ENCODE measurements around the gene FOXK1.
"Not testable (repeated sequence)": the region's sequence is repeated elsewhere in the genome, so short reads cannot be mapped to it uniquely, and the experiment has no call there.

FOXK1 gene

DNA sequence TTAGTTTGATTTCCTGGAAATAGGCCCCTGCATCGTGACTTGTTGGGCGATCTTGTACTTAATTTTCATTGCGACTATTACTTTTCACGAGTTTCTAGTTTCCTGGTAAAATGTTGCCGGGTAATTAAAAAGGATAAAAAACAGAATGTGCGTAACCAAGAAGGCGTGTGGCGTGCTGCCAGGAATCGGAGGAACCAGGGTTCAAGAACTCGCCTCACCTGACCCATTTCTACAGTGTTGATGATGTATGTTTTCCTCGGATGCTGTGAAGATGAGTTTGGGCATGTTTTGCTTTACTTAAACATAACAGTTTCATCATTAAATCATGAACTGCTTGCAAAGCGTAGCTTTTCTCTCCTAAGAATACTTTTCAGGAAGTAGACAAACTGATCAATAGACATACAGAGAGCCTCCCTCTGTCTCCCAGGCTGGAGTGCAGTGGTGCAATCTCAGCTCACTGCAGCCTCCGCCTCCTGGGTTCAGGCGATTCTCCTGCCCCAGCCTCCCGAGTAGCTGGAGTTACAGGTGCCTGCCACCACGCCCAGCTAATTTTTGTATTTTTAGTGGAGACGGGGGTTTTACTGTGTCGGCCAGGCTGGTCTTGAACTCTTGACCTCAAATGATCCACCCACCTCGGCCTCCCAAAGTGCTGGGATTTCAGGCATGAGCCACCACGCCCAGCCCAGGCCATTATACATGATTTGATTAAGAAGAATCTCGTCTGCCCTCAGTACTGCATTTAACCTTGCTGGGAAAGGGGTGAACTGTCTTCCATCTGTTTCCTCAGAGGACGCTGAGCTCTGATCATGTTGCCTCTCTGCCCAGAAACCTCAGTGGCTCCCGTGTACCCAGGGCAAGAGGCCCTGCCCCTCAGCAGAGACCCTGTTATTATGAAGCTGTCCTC is 9.1 kb downstream of the FOXK1 start:
- TF ChIP-seq, protein P1, sequence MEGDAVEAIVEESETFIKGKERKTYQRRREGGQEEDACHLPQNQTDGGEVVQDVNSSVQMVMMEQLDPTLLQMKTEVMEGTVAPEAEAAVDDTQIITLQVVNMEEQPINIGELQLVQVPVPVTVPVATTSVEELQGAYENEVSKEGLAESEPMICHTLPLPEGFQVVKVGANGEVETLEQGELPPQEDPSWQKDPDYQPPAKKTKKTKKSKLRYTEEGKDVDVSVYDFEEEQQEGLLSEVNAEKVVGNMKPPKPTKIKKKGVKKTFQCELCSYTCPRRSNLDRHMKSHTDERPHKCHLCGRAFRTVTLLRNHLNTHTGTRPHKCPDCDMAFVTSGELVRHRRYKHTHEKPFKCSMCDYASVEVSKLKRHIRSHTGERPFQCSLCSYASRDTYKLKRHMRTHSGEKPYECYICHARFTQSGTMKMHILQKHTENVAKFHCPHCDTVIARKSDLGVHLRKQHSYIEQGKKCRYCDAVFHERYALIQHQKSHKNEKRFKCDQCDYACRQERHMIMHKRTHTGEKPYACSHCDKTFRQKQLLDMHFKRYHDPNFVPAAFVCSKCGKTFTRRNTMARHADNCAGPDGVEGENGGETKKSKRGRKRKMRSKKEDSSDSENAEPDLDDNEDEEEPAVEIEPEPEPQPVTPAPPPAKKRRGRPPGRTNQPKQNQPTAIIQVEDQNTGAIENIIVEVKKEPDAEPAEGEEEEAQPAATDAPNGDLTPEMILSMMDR (IDR thresholded peaks at IDR 0.05; ENCODE audit: low read depth, low read length, missing control alignments) = no peak
- no peak for DNase-seq (ENCODE audit: extremely low read depth, low read depth)
- H3K4me3 ChIP-seq (replicated peaks; ENCODE audit: low read depth, low read length) = no peak overlapping the region

DNA sequence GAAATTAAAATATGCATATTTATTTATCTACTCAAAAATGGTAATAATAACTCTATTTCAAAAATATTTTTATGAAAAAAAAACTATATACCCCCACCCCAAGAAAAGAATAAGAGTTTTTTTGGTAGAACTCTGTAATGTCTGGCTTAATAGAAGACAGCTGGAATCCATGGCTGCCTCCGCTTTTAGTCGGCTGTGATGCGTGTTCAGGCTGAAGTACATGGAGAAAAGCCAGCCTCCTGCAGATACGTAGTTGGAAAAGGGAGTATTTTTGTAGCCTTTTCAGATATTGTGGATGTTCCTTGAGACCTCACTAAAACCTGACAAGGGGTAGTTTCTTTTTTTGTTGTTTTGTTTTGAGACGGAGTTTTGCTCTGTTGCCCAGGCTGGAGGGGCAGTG is 10.0 kb downstream of the FOXK1 start:
- TF ChIP-seq, protein P1 (IDR thresholded peaks at IDR 0.05; ENCODE audit: low read depth, low read length, missing control alignments) = no peak
- no peak for DNase-seq (ENCODE audit: extremely low read depth, low read depth)
- no peak overlapping the region for H3K4me3 ChIP-seq (replicated peaks; ENCODE audit: low read depth, low read length)

DNA sequence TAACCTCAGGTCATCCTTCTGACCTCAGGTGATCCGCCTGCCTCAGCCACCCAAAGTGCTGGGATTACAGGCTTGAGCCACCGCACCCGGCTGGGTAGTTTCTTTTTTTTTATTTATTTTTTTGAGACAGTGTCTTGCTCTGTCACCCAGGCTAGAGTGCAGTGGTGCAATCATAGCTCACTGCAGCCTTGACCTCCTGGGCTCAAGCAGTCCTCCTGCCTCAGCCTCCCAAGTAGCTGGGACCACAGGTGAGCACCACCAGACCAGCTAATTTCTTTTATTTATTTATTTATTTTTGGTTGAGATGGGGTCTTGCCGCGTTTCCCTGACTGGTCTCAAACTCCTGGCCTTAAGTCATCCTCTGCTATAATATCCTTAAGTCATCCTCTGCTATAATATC is 10.5 kb downstream of the FOXK1 start:
- DNase-seq (ENCODE audit: extremely low read depth, low read depth); H3K4me3 ChIP-seq (replicated peaks; ENCODE audit: low read depth, low read length): not testable (repeated sequence)

DNA sequence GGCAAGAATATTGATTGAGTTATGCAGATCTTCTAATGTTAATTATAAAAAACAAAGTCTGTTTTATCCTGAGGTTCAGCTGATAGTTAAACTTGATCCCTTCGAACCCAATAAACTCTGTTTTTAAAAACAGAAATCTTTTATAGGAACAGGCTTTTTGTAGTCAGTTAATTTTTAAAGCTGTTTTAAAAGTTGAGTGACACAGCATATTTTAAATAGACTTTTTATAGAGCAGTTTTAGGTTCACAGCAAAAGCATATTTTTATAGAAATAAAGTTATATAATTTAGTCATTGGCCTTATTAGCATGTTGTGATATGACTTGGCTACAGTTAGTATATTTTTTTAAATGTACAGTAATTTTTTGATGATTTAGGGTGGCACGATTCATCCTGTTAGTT is 11.1 kb downstream of the FOXK1 start:
- no peak for DNase-seq (ENCODE audit: extremely low read depth, low read depth)
- TF ChIP-seq, protein P1 (IDR thresholded peaks at IDR 0.05; ENCODE audit: low read depth, low read length, missing control alignments) = no peak
- H3K4me3 ChIP-seq (replicated peaks; ENCODE audit: low read depth, low read length) = no peak overlapping the region

DNA sequence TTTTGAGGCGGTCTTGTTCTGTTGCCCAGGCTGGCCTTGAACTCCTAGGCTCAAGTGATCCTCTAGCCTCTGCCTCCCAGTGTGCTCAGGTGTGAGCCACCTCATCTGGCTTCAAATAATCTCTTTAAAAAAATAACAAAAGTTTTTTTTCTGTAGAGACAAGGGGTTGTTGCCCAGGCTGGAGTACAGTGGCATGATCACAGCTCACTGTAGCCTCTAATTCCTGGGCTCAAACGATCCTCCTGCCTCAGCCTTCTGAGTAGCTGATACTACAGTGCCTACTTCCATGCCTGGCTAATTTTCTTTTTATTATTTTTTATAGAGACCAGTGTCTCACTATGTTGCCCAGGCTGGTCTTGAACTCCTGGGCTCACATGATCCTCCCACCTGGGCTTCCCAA is 11.7 kb downstream of the FOXK1 start:
- no peak overlapping the region for H3K4me3 ChIP-seq (replicated peaks; ENCODE audit: low read depth, low read length)
- TF ChIP-seq, protein P1 (IDR thresholded peaks at IDR 0.05; ENCODE audit: low read depth, low read length, missing control alignments) = no peak

DNA sequence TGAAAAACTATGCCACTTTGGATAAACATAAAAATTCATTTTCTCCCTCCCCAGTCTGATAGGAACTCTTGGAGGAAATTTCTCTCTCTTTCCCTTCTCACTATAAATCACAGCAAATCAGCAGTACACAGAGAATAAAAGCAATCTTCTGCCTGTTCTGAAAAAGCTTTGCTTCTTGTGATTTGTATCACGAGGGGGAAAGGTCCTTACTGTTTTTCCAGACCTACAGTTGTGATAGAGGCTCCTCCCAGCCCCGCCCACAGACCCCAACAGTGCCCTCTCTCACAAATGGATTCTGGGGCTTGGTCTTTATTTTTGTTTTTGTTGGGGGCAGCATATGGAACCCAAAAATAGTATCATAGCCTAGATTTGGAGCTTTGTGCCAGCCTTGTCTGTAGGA is 12.2 kb downstream of the FOXK1 start:
- no peak overlapping the region for H3K4me3 ChIP-seq (replicated peaks; ENCODE audit: low read depth, low read length)
- TF ChIP-seq, protein P1 (IDR thresholded peaks at IDR 0.05; ENCODE audit: low read depth, low read length, missing control alignments) = no peak
- DNase-seq (ENCODE audit: extremely low read depth, low read depth) = no peak

More for the DNA sequence above, 11.7 kb downstream of the FOXK1 start:
- no peak for DNase-seq (ENCODE audit: extremely low read depth, low read depth)

DNA sequence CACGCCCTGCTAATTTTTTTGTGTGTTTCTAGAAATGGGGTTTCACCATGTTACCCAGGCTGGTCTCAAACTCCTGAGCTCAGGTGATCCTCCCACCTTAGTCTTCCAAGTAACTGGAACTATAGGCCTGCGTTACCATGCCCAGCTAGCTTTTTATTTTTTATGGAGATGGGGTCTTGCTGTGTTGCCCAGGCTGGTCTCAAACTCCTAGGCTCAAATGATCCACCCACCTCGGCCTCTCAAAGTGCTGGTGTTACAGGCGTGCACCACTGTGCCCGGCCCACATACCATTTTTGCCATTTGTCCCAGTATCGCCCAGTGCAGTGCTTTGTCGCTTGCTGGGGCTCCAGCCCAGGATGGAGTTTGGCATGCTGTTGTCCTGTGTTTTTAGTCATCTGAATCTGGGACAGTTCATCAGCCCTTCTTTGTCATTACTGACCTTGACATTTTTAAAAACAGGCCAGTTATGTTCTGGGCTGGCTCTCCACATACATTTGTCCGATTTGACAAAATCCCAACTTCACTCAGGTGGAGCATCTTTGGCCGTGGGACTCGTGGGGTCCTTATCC is 16.7 kb downstream of the FOXK1 start:
- DNase-seq (ENCODE audit: extremely low read depth, low read depth) = no peak
- no peak overlapping the region for H3K4me3 ChIP-seq (replicated peaks; ENCODE audit: low read depth, low read length)
- TF ChIP-seq, protein P1 (IDR thresholded peaks at IDR 0.05; ENCODE audit: low read depth, low read length, missing control alignments) = no peak
